Activated CD4-positive, CD25-positive, alpha-beta regulatory T cell (primary cell): Measurements from ENCODE around the gene ACP3.

Experiments
- DNase-seq, 4 experiments: peaks; one replicate each; lab custom pipeline; 2025; lab: John Stamatoyannopoulos, UW

ACP3 gene

DNA sequence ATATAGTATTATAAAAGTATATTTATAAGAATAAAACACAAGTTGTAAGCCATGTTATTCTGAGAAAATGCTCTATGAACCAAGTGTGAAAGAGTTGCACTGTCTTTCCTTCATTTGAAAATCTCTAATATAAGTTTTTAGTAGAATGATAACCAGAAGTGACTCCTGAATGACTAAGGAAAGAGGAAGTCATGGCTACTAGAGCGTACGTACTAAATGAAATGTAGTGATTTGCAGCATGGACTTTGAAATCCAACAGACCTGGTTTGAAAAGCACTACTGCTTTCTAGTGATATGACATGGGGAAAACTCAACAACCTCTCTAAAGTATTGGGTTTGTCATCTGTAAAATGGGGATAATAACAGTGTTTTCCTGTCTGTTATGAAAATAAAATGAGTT, 89.8 kb downstream of the ACP3 start:
- DNase-seq, result no peak
